H1 (cell line): ENCODE results near the gene DAO. TPM values are rescaled to one million over a fixed set of nuclear protein-coding genes. Genes with fewer than 3 reads are reported as not detected.

Source experiments
- CHD2 ChIP-seq: IDR thresholded peaks from 2 replicates; pipeline ENCODE4 v1.6.1; 2012; ENCODE audit warnings: low read length, improper control_type of control experiment
- SIN3A ChIP-seq, 2 experiments: IDR thresholded peaks in 1 of 2; conservative IDR thresholded peaks in 1 of 2; 2 replicates each; pipeline ENCODE4 v1.6.1; 2011 to 2012; ENCODE audit warnings: low read length in 2 of 2, improper control_type of control experiment in 1 of 2, low read depth in 1 of 2, mild to moderate bottlenecking in 1 of 2
- TAF1 ChIP-seq: IDR thresholded peaks from 2 replicates; pipeline ENCODE4 v1.6.1; 2011; ENCODE audit warnings: mild to moderate bottlenecking, low read depth, low read length
- polyA plus RNA-seq, 7 experiments: library from polyadenylated mRNA; depleted of rRNA in 3 of 7; stranded (reverse) in 5 of 7; unstranded in 2 of 7; fragments of >200 nt in 5 of 7; fragments of 200-250 nt in 2 of 7; gene quantifications; 1 replicate in 5 of 7; 2 replicates in 1 of 7; 4 replicates in 1 of 7; pipeline versions ENCODE4 v1.2.1 to v1.2.3, GENCODE V29; 2011 to 2013; ENCODE audit warnings: missing spikeins in 2 of 7, mixed read lengths in 2 of 7
- total RNA-seq: library from RNA; stranded (reverse); fragmentation: NEBNext Ultra II Directional; extraction: Animal tissue kit (Norgen Biotek cat#: 25700); gene quantifications from 2 replicates; pipeline ENCODE4 v1.2.1, GENCODE V29; 2021
- TF ChIP-seq, protein P1 (sequence below): IDR thresholded peaks from 2 replicates; pipeline ENCODE4 v1.6.1; 2012; ENCODE audit warnings: low read length, inconsistent platforms
- TF ChIP-seq, protein P2 (sequence below): IDR thresholded peaks from 2 replicates; pipeline ENCODE4 v1.6.1; 2011; ENCODE audit warnings: low read length, improper control_type of control experiment

DAO gene
- total and polyA plus RNA-seq, 2 of the 8 experiments (the other 6 are each of a cell fraction or from before 2014, with no cell fraction given): not detected

DNA sequence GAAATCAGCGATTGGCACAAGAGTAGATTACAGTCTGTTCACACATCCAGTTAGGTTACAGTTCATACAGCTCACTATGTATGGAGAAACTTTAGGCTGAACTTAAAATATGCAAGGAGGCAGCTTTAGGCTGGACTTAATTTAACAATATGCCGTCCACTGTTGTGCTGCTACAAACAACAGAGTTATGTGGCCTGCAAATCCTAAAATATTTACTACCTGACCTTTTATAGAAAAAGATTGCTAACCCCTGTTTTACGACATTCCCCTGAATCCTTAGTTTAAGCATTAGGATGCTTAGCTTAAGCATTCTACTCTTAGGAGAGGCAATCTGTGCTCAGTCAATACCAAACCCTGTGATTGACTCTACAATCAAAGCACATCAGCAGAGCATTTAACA, 50.9 kb downstream of the DAO start (continued):
- TF ChIP-seq, protein P1, sequence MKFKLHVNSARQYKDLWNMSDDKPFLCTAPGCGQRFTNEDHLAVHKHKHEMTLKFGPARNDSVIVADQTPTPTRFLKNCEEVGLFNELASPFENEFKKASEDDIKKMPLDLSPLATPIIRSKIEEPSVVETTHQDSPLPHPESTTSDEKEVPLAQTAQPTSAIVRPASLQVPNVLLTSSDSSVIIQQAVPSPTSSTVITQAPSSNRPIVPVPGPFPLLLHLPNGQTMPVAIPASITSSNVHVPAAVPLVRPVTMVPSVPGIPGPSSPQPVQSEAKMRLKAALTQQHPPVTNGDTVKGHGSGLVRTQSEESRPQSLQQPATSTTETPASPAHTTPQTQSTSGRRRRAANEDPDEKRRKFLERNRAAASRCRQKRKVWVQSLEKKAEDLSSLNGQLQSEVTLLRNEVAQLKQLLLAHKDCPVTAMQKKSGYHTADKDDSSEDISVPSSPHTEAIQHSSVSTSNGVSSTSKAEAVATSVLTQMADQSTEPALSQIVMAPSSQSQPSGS: no peak
- TF ChIP-seq CHD2 (no peak), SIN3A (conservative IDR thresholded peaks at IDR 0.05 in 1 of 2, IDR thresholded peaks at IDR 0.05 in 1 of 2; ENCODE audit: low read depth in 1 of 2, low read length in 2 of 2) (no peak), TAF1 (no peak)
- TF ChIP-seq, protein P2, sequence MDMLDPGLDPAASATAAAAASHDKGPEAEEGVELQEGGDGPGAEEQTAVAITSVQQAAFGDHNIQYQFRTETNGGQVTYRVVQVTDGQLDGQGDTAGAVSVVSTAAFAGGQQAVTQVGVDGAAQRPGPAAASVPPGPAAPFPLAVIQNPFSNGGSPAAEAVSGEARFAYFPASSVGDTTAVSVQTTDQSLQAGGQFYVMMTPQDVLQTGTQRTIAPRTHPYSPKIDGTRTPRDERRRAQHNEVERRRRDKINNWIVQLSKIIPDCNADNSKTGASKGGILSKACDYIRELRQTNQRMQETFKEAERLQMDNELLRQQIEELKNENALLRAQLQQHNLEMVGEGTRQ: no peak
